ENCODE data around the gene TENT5C. TPM values are rescaled to one million over a fixed set of nuclear protein-coding genes. Genes with fewer than 3 reads are reported as not detected.
A peak's percentile ranks its signal among the peaks of the same experiment; 100 is the strongest.

Gene TENT5C
- total and polyA plus RNA-seq, 10 of the 15 experiments (the other 5 are each of a cell fraction or from before 2014, with no cell fraction given): 0.19 to 2.4 (median 0.78) TPM

- no peak for TF ChIP-seq E4F1 (IDR thresholded peaks at IDR 0.05; ENCODE audit: borderline replicate concordance, partially characterized antibody)
- TF ChIP-seq IKZF2 (IDR thresholded peaks at IDR 0.05): peak; percentile 76 to 83
- TF ChIP-seq CREM (IDR thresholded peaks at IDR 0.05; ENCODE audit: low read depth): peak; percentile 78
- TF ChIP-seq ZNF24 (IDR thresholded peaks at IDR 0.05): no peak
- peak; percentile 92 for TF ChIP-seq ATF7 (IDR thresholded peaks at IDR 0.05; ENCODE audit: low read depth)
- peak; percentile 83 for TF ChIP-seq FOXM1 (IDR thresholded peaks at IDR 0.05; ENCODE audit: low read depth, low read length)
- no peak for TF ChIP-seq E2F8 (IDR thresholded peaks at IDR 0.05; ENCODE audit: low read depth, partially characterized antibody)
- TF ChIP-seq SKIL (IDR thresholded peaks at IDR 0.05; ENCODE audit: low read depth, poor library complexity, severe bottlenecking): peak; percentile 86
- 0 out of 2 replicates have a peak, but pooled peaks have one; percentile 40 for TF ChIP-seq CBFB (IDR thresholded peaks at IDR 0.05; ENCODE audit: low read depth)
- TF ChIP-seq HDAC2 (IDR thresholded peaks at IDR 0.05): no peak
- TF ChIP-seq CREB1 (IDR thresholded peaks at IDR 0.05; ENCODE audit: low read depth): peak; percentile 49
- TF ChIP-seq LARP7 (IDR thresholded peaks at IDR 0.05): no peak
- TF ChIP-seq HDGF (IDR thresholded peaks at IDR 0.05): no peak
- no peak for TF ChIP-seq HDAC6 (IDR thresholded peaks at IDR 0.05; ENCODE audit: unreplicated experiment)
- TF ChIP-seq GATAD2B (conservative IDR thresholded peaks at IDR 0.05; ENCODE audit: low read depth): no peak
- TF ChIP-seq ZNF592 (IDR thresholded peaks at IDR 0.05): no peak
- TF ChIP-seq MEF2A (IDR thresholded peaks at IDR 0.05; ENCODE audit: insufficient read depth, low read depth, low read length): 0 out of 2 replicates have a peak, but pooled peaks have one; percentile 46
- no peak for TF ChIP-seq YBX1 (IDR thresholded peaks at IDR 0.05)
- peak; percentile 62 for TF ChIP-seq IKZF1 (conservative IDR thresholded peaks at IDR 0.05)
- TF ChIP-seq POU2F2 (IDR thresholded peaks at IDR 0.05; ENCODE audit: borderline replicate concordance, low read depth, low read length): peak; percentile 96
Observed at GRCh38 chr1:117654493-117655219, 48.8 kb downstream of the TENT5C start (continued).

All from GM12878 (cell line).